Gastroesophageal sphincter (tissue), 2 donors: ENCODE results near the gene TNFRSF8.

Experiments used
- POLR2A ChIP-seq, 2 donors: fragments of 450-650 bp; IDR thresholded peaks; one replicate each; pipeline ENCODE4 v1.6.1; 2017; ENCODE audit warnings: antibody characterized with exemption in 2 of 2, mild to moderate bottlenecking in 2 of 2, moderate library complexity in 1 of 2
- POLR2AphosphoS5 ChIP-seq: sonication (generic); formaldehyde crosslinking; IDR thresholded peaks from one replicate; pipeline ENCODE4 v1.6.1; 2017; ENCODE audit warnings: antibody characterized with exemption

GRCh38 chr1:12184008-12184681 lies 121.0 kb downstream of the TNFRSF8 start:
- TF ChIP-seq POLR2AphosphoS5 (peak; percentile 79), POLR2A (IDR thresholded peaks at IDR 0.05) (peak in 1 of 2 donors; percentile 15)
